GM18951 (cell line): ENCODE results near the gene SERPINB13.
"Not testable (repeated sequence)": the region's sequence is repeated elsewhere in the genome, so short reads cannot be mapped to it uniquely, and the experiment has no call there.

ENCODE experiments used
- POLR2A ChIP-seq: IDR thresholded peaks from 4 replicates; pipeline ENCODE4 v1.6.1; 2011; ENCODE audit warnings: mild to moderate bottlenecking; ENCODE audit not compliant: insufficient read length, insufficient read depth; ENCODE audit errors: extremely low read depth
- in situ Hi-C: fragments of 300-500 bp; cut with MboI; formaldehyde crosslinking; loops from one replicate; pipeline ENCODE4 v1.12.0; 2022; ENCODE audit warnings: low sequenced_read_pairs, mixed read lengths, inconsistent platforms; ENCODE audit not compliant: unreplicated experiment

Gene SERPINB13

DNA sequence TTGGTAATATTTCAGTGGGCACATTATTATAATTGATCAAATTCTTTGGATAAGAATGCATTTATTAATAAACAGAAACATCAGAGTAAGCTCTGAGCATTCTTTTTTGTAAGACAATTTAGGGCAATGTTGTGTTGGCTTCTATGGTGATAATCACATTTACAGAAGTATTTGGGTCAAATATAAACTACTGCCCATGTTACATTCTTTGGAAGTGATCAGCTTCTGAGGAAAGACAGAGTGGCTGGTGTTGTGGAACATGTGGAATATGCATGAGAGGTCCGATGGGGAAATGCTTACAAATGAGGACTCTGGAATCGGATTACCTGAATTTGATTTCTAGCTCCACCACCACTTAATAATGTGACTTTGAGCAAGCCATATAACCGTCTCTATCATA, 19.4 kb downstream of the SERPINB13 start:
- in situ Hi-C loops: no loop called here
- no peak for TF ChIP-seq POLR2A

GRCh38 chr18:63613420-63613819, 26.3 kb downstream of the SERPINB13 start:
- in situ Hi-C loops: no loop called here
- TF ChIP-seq POLR2A: no peak

DNA sequence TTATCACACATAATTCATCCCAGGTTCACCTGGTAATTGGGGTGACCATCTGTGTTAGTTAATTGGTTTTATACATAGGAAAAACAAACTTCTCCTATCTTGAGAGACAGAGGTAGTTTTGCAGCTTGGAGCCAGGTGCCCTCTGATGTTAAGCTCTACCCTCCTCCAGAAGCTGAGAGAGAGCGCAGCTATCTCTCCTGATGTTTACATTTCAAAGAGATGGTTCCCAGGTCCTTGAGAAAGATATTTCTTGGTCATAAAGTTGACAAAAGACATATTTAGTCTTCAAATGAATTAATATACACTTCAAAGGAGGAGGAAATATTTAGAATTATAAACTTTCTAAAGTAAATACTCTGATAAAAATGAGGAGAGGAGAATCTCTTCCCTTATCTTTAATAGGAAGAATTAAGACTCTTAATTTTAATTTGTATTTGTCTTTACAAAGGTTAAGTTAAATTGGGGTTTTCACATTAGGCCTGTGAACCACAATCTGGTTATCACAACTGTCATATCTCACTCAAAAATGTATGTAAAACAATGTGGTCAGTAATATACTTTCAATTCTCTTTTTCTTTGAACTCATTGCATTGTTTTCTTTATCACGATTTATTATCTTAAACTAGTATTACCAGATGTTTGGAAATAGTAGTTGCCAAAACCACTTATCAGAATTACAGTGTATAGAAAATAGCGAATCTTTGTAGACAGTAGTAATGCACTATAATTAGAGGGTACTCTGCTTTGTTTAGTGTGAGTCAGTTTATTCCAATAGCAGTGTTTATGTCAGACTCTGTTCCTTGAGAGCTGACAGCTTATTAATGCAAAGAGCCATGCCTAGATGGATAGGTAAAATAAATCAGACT, 30.1 kb downstream of the SERPINB13 start:
- TF ChIP-seq POLR2A: no peak
- in situ Hi-C loops: no loop called here

DNA sequence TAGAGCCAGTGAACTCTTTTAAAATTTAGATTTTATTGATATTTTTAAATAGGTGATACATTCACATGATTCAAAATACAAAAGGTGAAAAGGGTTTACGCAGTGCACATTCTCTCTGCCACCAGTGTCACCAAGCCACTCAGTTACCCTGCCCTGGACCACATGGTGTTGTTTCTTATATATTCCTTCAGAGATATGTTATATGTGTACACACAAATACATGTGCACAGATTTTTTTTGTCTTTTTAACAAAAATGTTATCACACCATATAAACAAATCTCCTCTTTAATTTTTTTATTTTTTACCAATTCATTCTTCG, 30.7 kb downstream of the SERPINB13 start:
- in situ Hi-C loops: no loop called here
- no peak for TF ChIP-seq POLR2A

GRCh38 chr18:63619661-63620060, 32.5 kb downstream of the SERPINB13 start:
- no peak for TF ChIP-seq POLR2A
- in situ Hi-C loops: no loop called here

GRCh38 chr18:63624863-63625262, 37.7 kb downstream of the SERPINB13 start:
- no peak for TF ChIP-seq POLR2A
- in situ Hi-C loops: no loop called here

DNA sequence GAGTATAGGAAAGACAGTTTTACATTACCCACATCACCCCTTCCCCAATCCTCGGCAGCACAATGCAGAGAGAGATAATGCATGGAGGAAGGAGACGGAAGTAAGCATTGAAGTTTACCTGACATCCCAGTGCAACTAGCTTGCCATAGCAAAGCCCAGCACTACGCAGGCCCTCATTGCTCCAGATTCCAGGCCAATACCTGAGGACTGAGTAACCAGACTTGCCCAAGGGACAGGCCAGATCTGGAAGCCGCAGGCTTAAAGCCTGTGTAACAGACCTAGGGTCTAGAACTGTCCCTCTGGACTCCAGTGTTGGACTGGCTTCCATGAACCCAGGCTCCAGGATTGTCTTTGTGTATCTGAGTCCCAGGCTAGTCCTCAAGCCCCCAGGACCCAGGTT, 39.3 kb downstream of the SERPINB13 start:
- in situ Hi-C loops: no loop called here
- TF ChIP-seq POLR2A: no peak

DNA sequence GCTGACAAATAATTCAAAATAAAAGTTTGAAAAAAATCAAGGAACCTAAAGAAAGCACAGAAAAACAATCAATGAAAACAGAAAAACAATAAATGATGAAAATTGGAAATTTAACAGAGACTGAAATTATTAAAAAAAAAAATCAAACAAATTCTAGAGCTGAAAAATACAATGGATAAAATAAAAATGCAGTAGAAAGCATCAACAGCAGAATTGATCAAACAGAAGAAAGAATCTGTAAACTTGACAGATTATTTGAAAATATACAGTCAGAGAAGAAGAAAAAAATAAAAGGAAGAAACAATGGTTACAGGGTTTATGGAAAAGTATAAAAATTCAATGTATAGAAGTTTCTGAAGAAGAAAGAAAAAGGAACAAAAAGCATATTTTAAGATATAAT, 40.7 kb downstream of the SERPINB13 start:
- TF ChIP-seq POLR2A: no peak
- in situ Hi-C loops: no loop called here

GRCh38 chr18:63637703-63638102, 50.6 kb downstream of the SERPINB13 start:
- in situ Hi-C loops: no loop called here
- TF ChIP-seq POLR2A: no peak

GRCh38 chr18:63641157-63641680, 54.1 kb downstream of the SERPINB13 start:
- in situ Hi-C loops: not testable (repeated sequence)

DNA sequence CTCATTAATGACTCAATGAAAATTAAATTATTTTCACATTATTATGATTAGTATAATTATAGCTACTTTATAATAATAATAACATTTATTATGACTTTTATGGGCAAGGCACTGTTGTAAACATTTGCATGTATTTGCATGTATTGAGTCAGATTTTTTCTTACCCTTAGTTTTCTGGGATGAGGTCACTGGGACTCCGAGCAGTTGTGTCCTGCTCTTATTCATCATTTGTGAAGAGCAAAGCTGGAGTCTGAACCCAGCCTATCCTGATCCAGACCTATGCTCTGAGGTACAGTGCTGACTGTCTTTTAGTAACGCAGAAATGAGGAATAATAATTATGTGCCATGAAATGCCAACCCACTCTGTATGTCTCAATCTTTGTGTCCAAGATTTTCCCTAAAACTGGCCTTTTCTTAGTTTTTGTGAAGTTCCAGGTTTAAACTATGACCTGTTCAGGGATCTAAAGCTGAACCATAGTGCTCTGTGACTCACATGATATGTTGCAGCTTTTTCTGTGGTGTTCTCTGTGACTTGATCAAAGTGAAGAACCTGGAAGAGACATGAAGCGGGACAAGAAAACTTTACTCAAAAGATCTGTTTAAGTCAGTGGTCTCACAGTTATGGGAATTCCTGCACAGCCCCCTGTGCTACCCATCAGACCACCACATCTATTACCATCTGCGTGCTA, 55.7 kb downstream of the SERPINB13 start:
- in situ Hi-C loops: not testable (repeated sequence)

- in situ Hi-C loops: not testable (repeated sequence)
Observed at GRCh38 chr18:63644142-63644541, 57.0 kb downstream of the SERPINB13 start, which contains the start of gene SERPINB4. TSS of gene SERPINB4 (minus strand) at chr18:63644256. CDS start at chr18:63643577, 679 bp downstream.

GRCh38 chr18:63644694-63645093, 57.6 kb downstream of the SERPINB13 start:
- in situ Hi-C loops: not testable (repeated sequence)

DNA sequence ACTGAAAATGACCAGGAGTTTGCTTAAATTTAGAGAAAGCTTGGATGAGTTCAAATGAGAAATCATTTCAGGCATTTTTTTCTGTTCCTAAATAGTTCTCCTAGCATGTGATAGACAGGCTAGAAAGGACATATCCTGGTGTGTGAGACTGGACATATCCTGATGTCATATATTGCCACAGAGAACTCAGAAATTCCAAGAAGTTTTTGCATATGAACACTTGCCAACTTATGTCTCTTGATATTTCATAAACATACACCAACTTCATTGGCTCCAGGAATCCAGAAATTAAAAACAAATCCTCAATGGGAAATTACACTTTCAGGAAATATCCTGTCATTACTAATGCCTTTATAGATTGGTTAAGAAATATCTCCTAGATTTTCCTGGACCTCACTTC, 59.8 kb downstream of the SERPINB13 start:
- no peak for TF ChIP-seq POLR2A
- in situ Hi-C loops: no loop called here
